CD4-positive, CD25-positive, alpha-beta regulatory T cell (primary cell): ENCODE results near the gene KCP. TPM values are rescaled to one million over a fixed set of nuclear protein-coding genes. Genes with fewer than 3 reads are reported as not detected.

ENCODE experiments used
- ATAC-seq, 2 donors: fragments of 150-1000 bp; cut with Tn5 transposase; one replicate each; pipeline ENCODE4 v1.10.0; 2021; ENCODE audit warnings: low read depth in 2 of 2, moderate number of reproducible peaks in 2 of 2, moderate library complexity in 1 of 2
- DNase-seq, 3 donors: peaks; one replicate each; pipeline versions ENCODE4 v3.0.0 to v3.0.0-alpha.2; 2012 to 2022; ENCODE audit warnings: mixed read lengths in 1 of 3
- H3K27ac ChIP-seq: one replicate; pipeline ENCODE4 v1.7.0; 2013; ENCODE audit warnings: mild to moderate bottlenecking, low read length; ENCODE audit not compliant: insufficient read depth, poor library complexity, severe bottlenecking
- H3K27me3 ChIP-seq: one replicate; pipeline ENCODE4 v1.7.0; 2013; ENCODE audit warnings: low read length; ENCODE audit not compliant: control insufficient read depth, insufficient read depth
- H3K36me3 ChIP-seq: one replicate; pipeline ENCODE4 v1.7.0; 2013; ENCODE audit warnings: mild to moderate bottlenecking, low read length, moderate library complexity; ENCODE audit not compliant: control insufficient read depth, insufficient read depth
- H3K4me1 ChIP-seq: 2 replicates; pipeline ENCODE4 v1.7.0; 2013; ENCODE audit warnings: mild to moderate bottlenecking, low read length; ENCODE audit not compliant: insufficient read depth, control insufficient read depth, poor library complexity, severe bottlenecking
- H3K4me3 ChIP-seq: one replicate; pipeline ENCODE4 v1.7.0; 2013; ENCODE audit warnings: low read depth, mild to moderate bottlenecking, low read length, moderate library complexity
- H3K9me3 ChIP-seq, 2 experiments: 1 replicate in 1 of 2; 2 replicates in 1 of 2; pipeline ENCODE4 v1.7.0; 2013; ENCODE audit warnings: low read length in 2 of 2, mild to moderate bottlenecking in 1 of 2, moderate library complexity in 1 of 2; ENCODE audit not compliant: control insufficient read depth in 2 of 2
- H3K27ac Mint-ChIP-seq, 3 donors: one replicate each; pipeline ENCODE4 v1.8.0; 2020 to 2022; ENCODE audit warnings: mild to moderate bottlenecking in 3 of 3, mixed read lengths in 3 of 3, moderate library complexity in 2 of 3
- H3K27me3 Mint-ChIP-seq: one replicate; pipeline ENCODE4 v1.8.0; 2022; ENCODE audit warnings: mild to moderate bottlenecking, mixed read lengths
- H3K36me3 Mint-ChIP-seq: one replicate; pipeline ENCODE4 v1.8.0; 2020; ENCODE audit warnings: mixed read lengths
- H3K4me1 Mint-ChIP-seq, 4 donors: one replicate each; pipeline ENCODE4 v1.8.0; 2020 to 2022; ENCODE audit warnings: mixed read lengths in 4 of 4, mild to moderate bottlenecking in 1 of 4
- H3K4me3 Mint-ChIP-seq, 4 donors: one replicate each; pipeline ENCODE4 v1.8.0; 2020 to 2022; ENCODE audit warnings: mild to moderate bottlenecking in 4 of 4, mixed read lengths in 4 of 4, moderate library complexity in 3 of 4
- H3K9me3 Mint-ChIP-seq, 7 donors: one replicate each; pipeline ENCODE4 v1.8.0; 2020 to 2022; ENCODE audit warnings: mixed read lengths in 7 of 7, mild to moderate bottlenecking in 3 of 7, moderate library complexity in 2 of 7
- polyA plus RNA-seq, 4 donors: library from polyadenylated mRNA; unstranded; fragments of 300-500 nt; fragmentation: Illumina TruSeq; gene quantifications; one replicate each; pipeline ENCODE4 v1.2.3, GENCODE V29; 2021
- total RNA-seq: library from RNA; stranded (reverse); gene quantifications from one replicate; pipeline ENCODE4 v1.2.3, GENCODE V29; 2022

Gene KCP
- total and polyA plus RNA-seq, 5 donors from 2014 or later, result 0.08 to 0.22 (median 0.08) TPM; not detected in 2

GRCh38 chr7:128842674-128843641 lies 67.6 kb downstream of the KCP start:
- no peak overlapping the region for H3K4me3 ChIP-seq
- H3K36me3 ChIP-seq, result no peaks in the 10 kb centered on the region
- H3K4me1 Mint-ChIP-seq, result peaks cover 0 to 3% (median 0%) of the 10 kb centered on the region in 4 donors
- no peaks in the 10 kb centered on the region for H3K9me3 Mint-ChIP-seq
- no peak overlapping the region for H3K27ac Mint-ChIP-seq
- no peak for ATAC-seq
- peaks cover 3% of the 10 kb centered on the region for H3K4me1 ChIP-seq
- DNase-seq, result no peak
- no peaks in the 10 kb centered on the region for H3K9me3 ChIP-seq
- H3K36me3 Mint-ChIP-seq, result no peaks in the 10 kb centered on the region
- H3K27me3 Mint-ChIP-seq, result no peaks in the 10 kb centered on the region
- no peak overlapping the region for H3K27ac ChIP-seq
- no peaks in the 10 kb centered on the region for H3K27me3 ChIP-seq
- no peak overlapping the region for H3K4me3 Mint-ChIP-seq

- no peak overlapping the region for H3K4me3 Mint-ChIP-seq
- no peaks in the 10 kb centered on the region for H3K9me3 Mint-ChIP-seq
These were observed 68.4 kb downstream of the KCP start for GRCh38 chr7:128841921-128842673.

GRCh38 chr7:128841171-128841690 lies 69.3 kb downstream of the KCP start:
- no peak for DNase-seq
- peak overlapping the region in 1 of 4 donors; percentile 27 for H3K4me3 Mint-ChIP-seq
- H3K4me1 Mint-ChIP-seq, result peaks cover 0 to 3% (median 0%) of the 10 kb centered on the region in 4 donors

More at GRCh38 chr7:128841921-128842673, 68.4 kb downstream of the KCP start:
- H3K4me1 Mint-ChIP-seq, result peaks cover 0 to 3% (median 0%) of the 10 kb centered on the region in 4 donors
- Histone ChIP-seq H3K4me3 (no peak overlapping the region), H3K9me3 (no peaks in the 10 kb centered on the region), H3K36me3 (no peaks in the 10 kb centered on the region), H3K27ac (no peak overlapping the region), H3K27me3 (no peaks in the 10 kb centered on the region), H3K4me1 (peaks cover 3% of the 10 kb centered on the region)
- peak; percentile 41 to 50 for ATAC-seq
- no peaks in the 10 kb centered on the region for H3K36me3 Mint-ChIP-seq
- DNase-seq, result peak; percentile 34 to 57 (median 37)
- no peak overlapping the region for H3K27ac Mint-ChIP-seq
- H3K27me3 Mint-ChIP-seq, result no peaks in the 10 kb centered on the region

GRCh38 chr7:128840326-128841170 lies 70.0 kb downstream of the KCP start:
- H3K9me3 Mint-ChIP-seq, result no peaks in the 10 kb centered on the region
- no peak for ATAC-seq
- H3K36me3 ChIP-seq, result no peaks in the 10 kb centered on the region
- DNase-seq, result no peak
- H3K27me3 Mint-ChIP-seq, result no peaks in the 10 kb centered on the region
- H3K27ac Mint-ChIP-seq, result no peak overlapping the region
- H3K36me3 Mint-ChIP-seq, result no peaks in the 10 kb centered on the region
- H3K9me3 ChIP-seq, result no peaks in the 10 kb centered on the region
- H3K27me3 ChIP-seq, result no peaks in the 10 kb centered on the region
- H3K4me3 ChIP-seq, result no peak overlapping the region
- H3K4me1 Mint-ChIP-seq, result peaks cover 0 to 3% (median 0%) of the 10 kb centered on the region in 4 donors
- H3K4me1 ChIP-seq, result peaks cover 3% of the 10 kb centered on the region
- no peak overlapping the region for H3K27ac ChIP-seq
- H3K4me3 Mint-ChIP-seq, result no peak overlapping the region

More at GRCh38 chr7:128841171-128841690, 69.3 kb downstream of the KCP start:
- Histone ChIP-seq H3K27ac (no peak overlapping the region), H3K36me3 (no peaks in the 10 kb centered on the region), H3K9me3 (no peaks in the 10 kb centered on the region), H3K27me3 (no peaks in the 10 kb centered on the region), H3K4me3 (no peak overlapping the region), H3K4me1 (peaks cover 3% of the 10 kb centered on the region)
- Mint-ChIP-seq H3K36me3 (no peaks in the 10 kb centered on the region), H3K27me3 (no peaks in the 10 kb centered on the region), H3K27ac (peak overlapping the region in 1 of 3 donors; percentile 52), H3K9me3 (no peaks in the 10 kb centered on the region)
- no peak for ATAC-seq

GRCh38 chr7:128839751-128840177 lies 70.7 kb downstream of the KCP start:
- H3K4me3 Mint-ChIP-seq, result no peak overlapping the region
- Histone ChIP-seq H3K4me1 (peaks cover 3% of the 10 kb centered on the region), H3K4me3 (no peak overlapping the region), H3K27ac (no peak overlapping the region), H3K27me3 (no peaks in the 10 kb centered on the region), H3K9me3 (no peaks in the 10 kb centered on the region), H3K36me3 (no peaks in the 10 kb centered on the region)
- H3K27ac Mint-ChIP-seq, result no peak overlapping the region
- H3K27me3 Mint-ChIP-seq, result peaks cover 6% of the 10 kb centered on the region
- DNase-seq (no peak), ATAC-seq (no peak)
- no peaks in the 10 kb centered on the region for H3K9me3 Mint-ChIP-seq
- no peaks in the 10 kb centered on the region for H3K36me3 Mint-ChIP-seq
- H3K4me1 Mint-ChIP-seq, result peaks cover 0 to 3% (median 0%) of the 10 kb centered on the region in 4 donors

- Histone ChIP-seq H3K27ac (no peak overlapping the region), H3K27me3 (no peaks in the 10 kb centered on the region), H3K9me3 (no peaks in the 10 kb centered on the region), H3K4me1 (peaks cover 3% of the 10 kb centered on the region), H3K36me3 (no peaks in the 10 kb centered on the region), H3K4me3 (no peak overlapping the region)
- DNase-seq (no peak), ATAC-seq (no peak)
- Mint-ChIP-seq H3K27ac (peak overlapping the region in 1 of 3 donors; percentile 12), H3K9me3 (no peaks in the 10 kb centered on the region), H3K4me3 (no peak overlapping the region), H3K4me1 (peaks cover 0 to 3% (median 0%) of the 10 kb centered on the region in 4 donors), H3K36me3 (no peaks in the 10 kb centered on the region), H3K27me3 (peaks cover 7% of the 10 kb centered on the region)
These were observed 71.4 kb downstream of the KCP start for GRCh38 chr7:128838981-128839731.
